CD14-positive monocyte (primary cell): ENCODE measurements around the gene DNAJB12. TPM values are rescaled to one million over a fixed set of nuclear protein-coding genes. Genes with fewer than 3 reads are reported as not detected.
A peak's percentile ranks its signal among the peaks of the same experiment; 100 is the strongest.

Experiments used
- DNase-seq, 3 donors: peaks; one replicate each; pipeline ENCODE4 v3.0.0-alpha.2; 2011 to 2022
- H2AFZ ChIP-seq: 2 replicates; pipeline ENCODE4 v1.6.0; 2012; ENCODE audit warnings: mild to moderate bottlenecking, low read depth, low read length, inconsistent platforms; ENCODE audit not compliant: insufficient read depth, poor library complexity, severe bottlenecking
- H3K27ac ChIP-seq, 2 donors: 1 replicate in 1 of 2; 2 replicates in 1 of 2; pipeline ENCODE4 v1.5.1; 2012 to 2013; ENCODE audit warnings: low read length in 2 of 2, control low read depth in 1 of 2, inconsistent platforms in 1 of 2, low read depth in 1 of 2, mild to moderate bottlenecking in 1 of 2
- H3K27me3 ChIP-seq, 2 donors: one replicate each; pipeline versions ENCODE4 v1.6.0 to v1.6.1; 2011 to 2013; ENCODE audit warnings: low read length in 2 of 2; ENCODE audit not compliant: control insufficient read depth in 2 of 2, insufficient read depth in 2 of 2
- H3K36me3 ChIP-seq, 2 donors: replicated peaks in 1 of 2; 1 replicate in 1 of 2; 2 replicates in 1 of 2; pipeline versions ENCODE4 v1.5.1 to v1.6.1; 2012 to 2013; ENCODE audit warnings: low read length in 2 of 2, control low read depth in 1 of 2, inconsistent platforms in 1 of 2, mild to moderate bottlenecking in 1 of 2; ENCODE audit not compliant: insufficient read depth in 2 of 2, control insufficient read depth in 1 of 2
- H3K4me1 ChIP-seq, 2 donors: 1 replicate in 1 of 2; 2 replicates in 1 of 2; pipeline versions ENCODE4 v1.5.1 to v1.6.1; 2012 to 2013; ENCODE audit warnings: low read length in 2 of 2, control low read depth in 1 of 2, inconsistent platforms in 1 of 2, mild to moderate bottlenecking in 1 of 2, moderate library complexity in 1 of 2; ENCODE audit not compliant: insufficient read depth in 2 of 2, control insufficient read depth in 1 of 2
- H3K4me2 ChIP-seq: replicated peaks from 2 replicates; pipeline ENCODE3; 2012; ENCODE audit warnings: low read length, moderate library complexity, mild to moderate bottlenecking; ENCODE audit not compliant: poor library complexity, severe bottlenecking; ENCODE audit errors: extremely low read depth
- H3K4me3 ChIP-seq, 3 experiments: fragments of 200-600 bp in 1 of 3; sonication (generic) in 1 of 3; replicated peaks in 1 of 3; 1 replicate in 2 of 3; 2 replicates in 1 of 3; pipeline ENCODE4 v1.5.1; 2011 to 2013; ENCODE audit warnings: low read length in 3 of 3, mild to moderate bottlenecking in 3 of 3, control low read depth in 2 of 3, low read depth in 2 of 3, inconsistent platforms in 1 of 3, moderate library complexity in 1 of 3
- H3K79me2 ChIP-seq: 2 replicates; pipeline ENCODE4 v1.6.0; 2012; ENCODE audit warnings: mild to moderate bottlenecking, control low read depth, inconsistent platforms, low read length, moderate library complexity; ENCODE audit not compliant: insufficient read depth
- H3K9ac ChIP-seq: 2 replicates; pipeline ENCODE4 v1.6.0; 2017; ENCODE audit warnings: low read length, mild to moderate bottlenecking; ENCODE audit not compliant: insufficient read depth, poor library complexity, severe bottlenecking
- H3K9me3 ChIP-seq, 2 donors: replicated peaks in 1 of 2; 1 replicate in 1 of 2; 2 replicates in 1 of 2; pipeline versions ENCODE4 v1.5.1 to v1.6.1; 2012 to 2013; ENCODE audit warnings: low read length in 2 of 2, control low read depth in 1 of 2; ENCODE audit not compliant: control insufficient read depth in 1 of 2, insufficient read depth in 1 of 2
- H4K20me1 ChIP-seq: 2 replicates; pipeline ENCODE4 v1.6.0; 2012; ENCODE audit warnings: mild to moderate bottlenecking, low read length, control low read depth, moderate library complexity; ENCODE audit not compliant: insufficient read depth
- H3K27ac Mint-ChIP-seq, 7 donors: one replicate each; pipeline ENCODE4 v1.8.0; 2020; ENCODE audit warnings: mild to moderate bottlenecking in 7 of 7, mixed read lengths in 7 of 7, moderate library complexity in 6 of 7, inconsistent platforms in 2 of 7
- H3K27me3 Mint-ChIP-seq, 3 donors: one replicate each; pipeline ENCODE4 v1.8.0; 2021 to 2022; ENCODE audit warnings: low read depth in 3 of 3, mild to moderate bottlenecking in 3 of 3, mixed read lengths in 3 of 3, moderate library complexity in 3 of 3, inconsistent platforms in 1 of 3
- H3K36me3 Mint-ChIP-seq, 2 donors: one replicate each; pipeline ENCODE4 v1.8.0; 2020; ENCODE audit warnings: mixed read lengths in 2 of 2, inconsistent platforms in 1 of 2, mild to moderate bottlenecking in 1 of 2
- H3K4me1 Mint-ChIP-seq: one replicate; pipeline ENCODE4 v1.8.0; 2020; ENCODE audit warnings: mild to moderate bottlenecking, mixed read lengths
- H3K4me3 Mint-ChIP-seq, 2 donors: one replicate each; pipeline ENCODE4 v1.8.0; 2020; ENCODE audit warnings: mild to moderate bottlenecking in 2 of 2, mixed read lengths in 2 of 2, moderate library complexity in 1 of 2
- H3K9me3 Mint-ChIP-seq, 7 donors: one replicate each; pipeline ENCODE4 v1.8.0; 2020 to 2022; ENCODE audit warnings: mixed read lengths in 7 of 7, mild to moderate bottlenecking in 6 of 7, moderate library complexity in 6 of 7, inconsistent platforms in 2 of 7
- CTCF ChIP-seq: fragments of 200-600 bp; IDR thresholded peaks from one replicate; pipeline ENCODE4 v1.8.0; 2022; ENCODE audit warnings: antibody characterized with exemption, mild to moderate bottlenecking
- WGBS: methylation state at CpG from one replicate; pipeline ENCODE4 v1.1.5; 2013; ENCODE audit warnings: missing lambda C conversion rate; ENCODE audit not compliant: insufficient coverage; 5-methylcytosine and 5-hydroxymethylcytosine counted together
- intact Hi-C, 2 donors: fragments of 100-400 bp; cut with micrococcal nuclease; formaldehyde crosslinking; loops; one replicate each; pipeline versions ENCODE4 v1.15.0 to v1.15.1; 2023
- polyA plus RNA-seq, 3 donors: library from polyadenylated mRNA; depleted of rRNA in 1 of 3; unstranded in 2 of 3; stranded (reverse) in 1 of 3; fragments of 300-500 nt in 2 of 3; fragments of >200 nt in 1 of 3; fragmentation: Illumina TruSeq in 2 of 3; gene quantifications; 1 replicate in 2 of 3; 2 replicates in 1 of 3; pipeline ENCODE4 v1.2.3, GENCODE V29; 2012 to 2021

DNAJB12 gene
- polyA plus RNA-seq, 3 donors, result 26.5 to 42.5 (median 37.9) TPM

DNA sequence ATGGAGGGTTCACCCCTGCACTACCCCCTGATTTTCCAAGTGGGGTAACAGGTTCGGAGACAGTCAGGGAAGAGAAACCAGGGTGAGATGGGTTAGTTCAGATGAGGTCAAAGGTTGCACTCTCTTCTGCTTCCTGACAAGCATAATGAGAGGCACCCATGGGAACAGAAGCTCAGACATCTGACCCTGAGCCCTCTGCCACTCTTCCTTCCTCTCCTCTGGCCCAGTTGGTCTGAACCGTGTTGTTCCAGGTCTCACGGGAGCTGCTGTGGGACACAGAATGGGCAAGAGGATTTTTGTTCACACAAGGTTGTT lies 38.4 kb downstream of the DNAJB12 start:
- H3K4me3 ChIP-seq, result peak overlapping the region in 1 of 3 experiments; percentile 2
- peaks cover 62% of the 10 kb centered on the region for H3K4me1 Mint-ChIP-seq
- H3K9ac ChIP-seq, result no peak overlapping the region
- H3K79me2 ChIP-seq, result peaks cover 10% of the 10 kb centered on the region
- peak in 2 of 3 donors; percentile 51 to 61 for DNase-seq
- no peaks in the 10 kb centered on the region for H4K20me1 ChIP-seq
- H3K4me3 Mint-ChIP-seq, result peak overlapping the region in 1 of 2 donors; percentile 72
- H3K27ac Mint-ChIP-seq, result peak overlapping the region; percentile 58 to 90 (median 83)
- H2AFZ ChIP-seq, result no peak overlapping the region
- H3K4me1 ChIP-seq, result peaks cover 60 to 67% of the 10 kb centered on the region in 2 donors
- H3K4me2 ChIP-seq, result peak overlapping the region; percentile 30
- no peaks in the 10 kb centered on the region for H3K36me3 ChIP-seq
- TF ChIP-seq CTCF, result no peak
- peak overlapping the region; percentile 15 to 73 for H3K27ac ChIP-seq
- H3K9me3 ChIP-seq, result no peaks in the 10 kb centered on the region
- H3K27me3 ChIP-seq, result no peaks in the 10 kb centered on the region
- 0% methylated on average over 1 of the region's 3 CpGs for WGBS
- intact Hi-C loops, result loop anchor here in 1 of 2 donors (5.0 kb wide), 1 partner anchor 44 kb away; the partner anchor contains the start of gene DDIT4
- no peaks in the 10 kb centered on the region for H3K9me3 Mint-ChIP-seq
- peaks cover 0 to 3% of the 10 kb centered on the region in 2 donors for H3K36me3 Mint-ChIP-seq
- H3K27me3 Mint-ChIP-seq, result peaks cover 0 to 2% (median 0%) of the 10 kb centered on the region in 3 donors

DNA sequence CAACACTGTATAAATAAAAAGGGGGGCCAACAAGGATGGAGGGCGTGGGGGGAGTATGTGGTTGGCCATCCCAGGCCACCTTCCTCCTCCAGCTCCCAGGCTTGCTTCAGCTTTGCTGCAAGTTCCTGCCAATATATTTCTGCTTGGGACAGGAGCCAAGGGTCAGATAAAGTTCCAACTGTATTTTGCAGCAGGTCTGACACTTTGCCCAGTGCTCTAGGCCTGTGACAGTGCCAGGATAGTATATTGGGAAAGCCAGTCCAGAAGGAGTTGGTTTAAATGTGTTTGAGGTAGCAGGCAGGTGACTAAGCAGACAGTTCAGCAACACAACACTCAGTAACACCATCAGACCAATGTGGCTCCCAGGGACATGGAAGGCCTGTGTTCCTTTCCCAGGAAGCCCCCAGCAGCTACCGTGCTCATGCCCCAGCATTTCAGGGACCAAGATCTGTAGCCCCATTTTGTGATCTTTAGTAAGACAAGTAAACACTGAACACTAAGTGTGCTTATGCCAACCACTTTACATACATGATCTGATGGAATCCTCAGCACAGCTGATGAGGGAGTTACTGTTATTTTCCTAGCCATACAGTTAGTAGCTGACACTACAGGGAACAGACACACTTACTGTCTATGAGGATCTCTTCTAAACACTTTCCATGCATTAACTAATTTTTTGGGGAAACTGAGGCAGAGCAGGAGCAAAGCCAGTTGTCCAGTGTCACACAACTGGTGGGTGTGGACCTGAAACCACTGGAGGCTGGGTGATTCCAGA lies 38.9 kb downstream of the DNAJB12 start:
- H3K27ac Mint-ChIP-seq, result peak overlapping the region; percentile 58 to 90 (median 83)
- Histone ChIP-seq H4K20me1 (no peaks in the 10 kb centered on the region), H3K4me2 (peak overlapping the region; percentile 30), H3K79me2 (peaks cover 10% of the 10 kb centered on the region), H2AFZ (peak overlapping the region; percentile 22), H3K36me3 (no peaks in the 10 kb centered on the region), H3K9me3 (no peaks in the 10 kb centered on the region), H3K27me3 (no peaks in the 10 kb centered on the region), H3K4me1 (peaks cover 58 to 64% of the 10 kb centered on the region in 2 donors), H3K27ac (peak overlapping the region; percentile 27 to 73), H3K9ac (no peak overlapping the region), H3K4me3 (peak overlapping the region in 1 of 3 experiments; percentile 2)
- WGBS, result no CpG with 5 or more reads among the region's 2 CpGs
- intact Hi-C loops, result loop anchor here in 1 of 2 donors (5.0 kb wide), 1 partner anchor 43 kb away; the partner anchor contains the start of gene DDIT4
- peak in 2 of 3 donors; percentile 48 to 61 for DNase-seq
- peaks cover 0 to 3% of the 10 kb centered on the region in 2 donors for H3K36me3 Mint-ChIP-seq
- H3K4me1 Mint-ChIP-seq, result peaks cover 60% of the 10 kb centered on the region
- H3K9me3 Mint-ChIP-seq, result no peaks in the 10 kb centered on the region
- H3K27me3 Mint-ChIP-seq, result peaks cover 0 to 2% (median 0%) of the 10 kb centered on the region in 3 donors
- peak overlapping the region in 1 of 2 donors; percentile 72 for H3K4me3 Mint-ChIP-seq
- TF ChIP-seq CTCF, result no peak
